IMR-90 (cell line): ENCODE measurements around the gene CAST.

ENCODE experiments used
- CTCF ChIP-seq: conservative IDR thresholded peaks from 2 replicates; pipeline ENCODE4 v1.5.1; 2012; ENCODE audit warnings: mild to moderate bottlenecking, low read depth, low read length, improper control_type of control experiment
- MXI1 ChIP-seq: IDR thresholded peaks from 2 replicates; pipeline ENCODE4 v1.6.1; 2012; ENCODE audit warnings: low read depth, mild to moderate bottlenecking, low read length, moderate library complexity, borderline replicate concordance
- POLR2A ChIP-seq: IDR thresholded peaks from 2 replicates; pipeline ENCODE4 v1.6.1; 2012; ENCODE audit warnings: mild to moderate bottlenecking, low read depth, low read length

DNA sequence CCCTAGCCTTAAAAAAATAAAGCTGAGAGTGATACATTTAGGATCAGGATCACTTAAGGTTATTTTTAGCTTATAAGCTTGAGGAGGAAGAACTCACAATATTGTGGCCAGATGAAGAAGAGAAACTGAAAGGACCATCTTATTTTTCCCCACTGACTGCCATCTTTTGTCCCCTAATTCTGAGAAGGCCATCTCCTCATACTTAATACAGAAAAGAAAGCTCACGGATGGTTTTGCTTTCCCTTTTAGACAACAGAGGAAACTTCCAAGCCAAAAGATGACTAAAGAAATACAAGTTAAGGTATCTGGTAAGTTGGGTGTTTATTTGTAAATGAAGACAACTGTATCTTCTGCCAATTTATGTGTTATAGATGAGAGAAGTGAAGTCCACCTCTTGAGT is 109.2 kb downstream of the CAST start:
- TF ChIP-seq MXI1 (no peak), POLR2A (no peak), CTCF (no peak)
